HepG2 (cell line): Measurements from ENCODE around the gene TIGD6. TPM values are rescaled to one million over a fixed set of nuclear protein-coding genes. Genes with fewer than 3 reads are reported as not detected.

Experiments used
- ASH2L ChIP-seq: fragments of 300-600, 200-600 bp; sonication (generic); IDR thresholded peaks from 2 replicates; pipeline ENCODE4 v1.7.0; 2017; ENCODE audit warnings: low read depth, mild to moderate bottlenecking, moderate library complexity, mixed read lengths, low read length; ENCODE audit not compliant: insufficient read length
- ATF7 ChIP-seq, 2 experiments: fragments of 450-650 bp in 1 of 2; sonication (generic) in 1 of 2; formaldehyde crosslinking in 1 of 2; IDR thresholded peaks; 2 replicates each; pipeline versions ENCODE4 v1.4.0 to v1.6.1; 2016 to 2020; ENCODE audit warnings: antibody characterized with exemption in 1 of 2, mild to moderate bottlenecking in 1 of 2, missing genetic modification reagents in 1 of 2
- ATF7-NPFF ChIP-seq: sonication (generic); formaldehyde crosslinking; IDR thresholded peaks from 2 replicates; pipeline ENCODE4 v1.8.1; 2023; ENCODE audit warnings: mild to moderate bottlenecking, low read depth, missing genetic modification reagents, moderate library complexity
- DNMT3B ChIP-seq: conservative IDR thresholded peaks from 2 replicates; pipeline ENCODE4 v1.6.1; 2016; ENCODE audit warnings: missing biosample characterization, control low read depth
- FOXO1 ChIP-seq: sonication (generic); formaldehyde crosslinking; IDR thresholded peaks from 2 replicates; pipeline ENCODE4 v1.4.0; 2020; ENCODE audit warnings: missing genetic modification reagents
- GABPA ChIP-seq, 2 experiments: IDR thresholded peaks; 2 replicates each; pipeline ENCODE4 v1.6.1; 2011 to 2016; ENCODE audit warnings: low read depth in 2 of 2, low read length in 1 of 2, missing biosample characterization in 1 of 2, missing genetic modification characterization in 1 of 2
- MAZ ChIP-seq, 2 experiments: sonication (generic) in 1 of 2; formaldehyde crosslinking in 1 of 2; IDR thresholded peaks; 2 replicates each; pipeline versions ENCODE4 v1.5.0 to v1.6.1; 2012 to 2020; ENCODE audit warnings: low read depth in 2 of 2, mild to moderate bottlenecking in 2 of 2, borderline replicate concordance in 1 of 2, improper control_type of control experiment in 1 of 2, low read length in 1 of 2, missing genetic modification reagents in 1 of 2, moderate library complexity in 1 of 2
- PITX1 ChIP-seq: sonication (generic); formaldehyde crosslinking; IDR thresholded peaks from 2 replicates; pipeline ENCODE4 v1.5.1; 2020; ENCODE audit warnings: mild to moderate bottlenecking, missing genetic modification reagents
- RORA ChIP-seq: sonication (generic); formaldehyde crosslinking; IDR thresholded peaks from 2 replicates; pipeline ENCODE4 v1.5.0; 2020; ENCODE audit warnings: mild to moderate bottlenecking, missing genetic modification reagents, moderate library complexity
- RXRB ChIP-seq: IDR thresholded peaks from 2 replicates; pipeline ENCODE4 v1.6.1; 2016; ENCODE audit warnings: borderline replicate concordance, missing genetic modification reagents, missing compliant biosample characterization
- ZNF326 ChIP-seq: sonication (generic); formaldehyde crosslinking; IDR thresholded peaks from 2 replicates; pipeline ENCODE4 v1.4.0; 2020; ENCODE audit warnings: missing genetic modification reagents, borderline replicate concordance
- ZNF552 ChIP-seq: sonication (generic); formaldehyde crosslinking; IDR thresholded peaks from 2 replicates; pipeline ENCODE4 v1.9.0; 2022; ENCODE audit warnings: missing genetic modification reagents, mild to moderate bottlenecking, borderline replicate concordance
- polyA plus RNA-seq, 8 experiments: library from polyadenylated mRNA; depleted of rRNA in 3 of 8; stranded (reverse) in 7 of 8; unstranded in 1 of 8; fragments of >200 nt; fragmentation: Illumina TruSeq in 4 of 8; extraction: Trizol in 4 of 8; gene quantifications; 2 replicates each; pipeline versions ENCODE4 v1.2.1 to v1.2.3, GENCODE V29; 2011 to 2016; ENCODE audit warnings: low read depth in 4 of 8, missing spikeins in 1 of 8, mixed read lengths in 1 of 8; ENCODE audit not compliant: insufficient read depth in 1 of 8
- total RNA-seq, 5 experiments: library from RNA; depleted of rRNA; stranded (reverse); fragments of >200 nt; fragmentation: Illumina TruSeq; extraction: Trizol; gene quantifications; 2 replicates each; pipeline ENCODE4 v1.2.3, GENCODE V29; 2016; ENCODE audit warnings: low read depth in 1 of 5
- TF ChIP-seq, protein P1 (sequence below): sonication (generic); formaldehyde crosslinking; IDR thresholded peaks from 2 replicates; pipeline ENCODE4 v1.4.0; 2020; ENCODE audit warnings: mild to moderate bottlenecking, missing genetic modification reagents
- TF ChIP-seq, protein P2 (sequence below): sonication (generic); formaldehyde crosslinking; IDR thresholded peaks from 2 replicates; pipeline ENCODE4 v1.4.0; 2020; ENCODE audit warnings: missing genetic modification reagents
- TF ChIP-seq, protein P3 (sequence below): sonication (generic); formaldehyde crosslinking; IDR thresholded peaks from 2 replicates; pipeline ENCODE4 v1.4.0; 2020; ENCODE audit warnings: missing genetic modification reagents, borderline replicate concordance

The TIGD6 gene
- total and polyA plus RNA-seq, 2 of the 13 experiments (the other 11 are each of a cell fraction or from before 2014, with no cell fraction given): 2.1 to 2.9 TPM

DNA sequence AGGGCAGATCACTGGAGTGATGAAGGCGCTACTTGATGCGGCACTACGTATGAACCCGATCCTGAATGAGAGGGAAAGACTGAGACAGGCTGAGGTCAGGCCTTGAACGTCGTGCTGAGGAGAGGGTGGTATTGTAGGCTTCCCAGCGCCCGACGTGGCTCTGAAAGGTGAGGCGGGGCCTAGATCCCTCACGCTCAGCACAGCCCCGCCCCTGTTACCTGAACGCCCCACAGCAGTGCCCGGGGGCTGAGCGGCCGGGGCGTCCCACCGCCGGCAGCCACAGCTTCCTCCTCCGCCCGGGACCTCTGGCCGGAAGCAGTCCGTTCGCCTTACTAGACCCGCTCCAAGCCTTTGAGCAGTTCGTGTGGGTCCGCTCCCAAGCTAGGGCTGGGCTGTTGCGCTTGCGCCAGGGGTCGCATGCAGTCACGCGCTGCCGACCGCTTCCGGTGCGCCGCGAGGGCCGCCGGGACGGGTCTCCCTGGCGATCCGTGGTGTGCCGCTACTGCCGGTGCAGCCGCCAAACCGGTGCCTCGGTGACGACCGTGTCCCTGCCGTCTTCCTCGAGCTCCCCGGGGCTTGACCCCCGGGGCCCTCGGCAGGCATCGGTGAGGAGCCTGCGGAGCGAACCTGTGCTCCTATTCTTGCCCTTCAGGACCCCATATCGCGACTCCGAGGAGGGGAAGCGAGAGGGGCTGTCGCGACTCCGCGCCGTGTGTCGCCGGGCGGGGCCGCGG is at the start of gene TIGD6, which contains the start of gene HMGXB3 (continued):
- TF ChIP-seq ATF7 (IDR thresholded peaks at IDR 0.05) (no peak), ATF7 (CRISPR knock-in tag; IDR thresholded peaks at IDR 0.05) (no peak), ZNF326 (CRISPR knock-in tag) (no peak), RORA (CRISPR knock-in tag) (no peak), MAZ (IDR thresholded peaks at IDR 0.05; ENCODE audit: borderline replicate concordance, low read depth, low read length) (peak; percentile 70), MAZ (CRISPR knock-in tag; IDR thresholded peaks at IDR 0.05; ENCODE audit: low read depth) (peak; percentile 88), PITX1 (peak; percentile 72; the same call in 1 of the 2 replicates), DNMT3B (CRISPR knock-in tag) (no peak), ATF7-NPFF (CRISPR knock-in tag) (peak; percentile 94), RXRB (peak; percentile 78; the same call in 1 of the 2 replicates), ZNF552 (no peak), GABPA (IDR thresholded peaks at IDR 0.05; ENCODE audit: low read depth, low read length) (peak; percentile 100), GABPA (CRISPR knock-in tag; IDR thresholded peaks at IDR 0.05; ENCODE audit: low read depth) (peak; percentile 96), ASH2L (peak; percentile 74), FOXO1 (CRISPR knock-in tag) (peak; percentile 79)
- TF ChIP-seq, protein P1, sequence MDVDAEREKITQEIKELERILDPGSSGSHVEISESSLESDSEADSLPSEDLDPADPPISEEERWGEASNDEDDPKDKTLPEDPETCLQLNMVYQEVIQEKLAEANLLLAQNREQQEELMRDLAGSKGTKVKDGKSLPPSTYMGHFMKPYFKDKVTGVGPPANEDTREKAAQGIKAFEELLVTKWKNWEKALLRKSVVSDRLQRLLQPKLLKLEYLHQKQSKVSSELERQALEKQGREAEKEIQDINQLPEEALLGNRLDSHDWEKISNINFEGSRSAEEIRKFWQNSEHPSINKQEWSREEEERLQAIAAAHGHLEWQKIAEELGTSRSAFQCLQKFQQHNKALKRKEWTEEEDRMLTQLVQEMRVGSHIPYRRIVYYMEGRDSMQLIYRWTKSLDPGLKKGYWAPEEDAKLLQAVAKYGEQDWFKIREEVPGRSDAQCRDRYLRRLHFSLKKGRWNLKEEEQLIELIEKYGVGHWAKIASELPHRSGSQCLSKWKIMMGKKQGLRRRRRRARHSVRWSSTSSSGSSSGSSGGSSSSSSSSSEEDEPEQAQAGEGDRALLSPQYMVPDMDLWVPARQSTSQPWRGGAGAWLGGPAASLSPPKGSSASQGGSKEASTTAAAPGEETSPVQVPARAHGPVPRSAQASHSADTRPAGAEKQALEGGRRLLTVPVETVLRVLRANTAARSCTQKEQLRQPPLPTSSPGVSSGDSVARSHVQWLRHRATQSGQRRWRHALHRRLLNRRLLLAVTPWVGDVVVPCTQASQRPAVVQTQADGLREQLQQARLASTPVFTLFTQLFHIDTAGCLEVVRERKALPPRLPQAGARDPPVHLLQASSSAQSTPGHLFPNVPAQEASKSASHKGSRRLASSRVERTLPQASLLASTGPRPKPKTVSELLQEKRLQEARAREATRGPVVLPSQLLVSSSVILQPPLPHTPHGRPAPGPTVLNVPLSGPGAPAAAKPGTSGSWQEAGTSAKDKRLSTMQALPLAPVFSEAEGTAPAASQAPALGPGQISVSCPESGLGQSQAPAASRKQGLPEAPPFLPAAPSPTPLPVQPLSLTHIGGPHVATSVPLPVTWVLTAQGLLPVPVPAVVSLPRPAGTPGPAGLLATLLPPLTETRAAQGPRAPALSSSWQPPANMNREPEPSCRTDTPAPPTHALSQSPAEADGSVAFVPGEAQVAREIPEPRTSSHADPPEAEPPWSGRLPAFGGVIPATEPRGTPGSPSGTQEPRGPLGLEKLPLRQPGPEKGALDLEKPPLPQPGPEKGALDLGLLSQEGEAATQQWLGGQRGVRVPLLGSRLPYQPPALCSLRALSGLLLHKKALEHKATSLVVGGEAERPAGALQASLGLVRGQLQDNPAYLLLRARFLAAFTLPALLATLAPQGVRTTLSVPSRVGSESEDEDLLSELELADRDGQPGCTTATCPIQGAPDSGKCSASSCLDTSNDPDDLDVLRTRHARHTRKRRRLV (CRISPR knock-in tag): no peak; the same call in 1 of the 2 replicates
- TF ChIP-seq, protein P2, sequence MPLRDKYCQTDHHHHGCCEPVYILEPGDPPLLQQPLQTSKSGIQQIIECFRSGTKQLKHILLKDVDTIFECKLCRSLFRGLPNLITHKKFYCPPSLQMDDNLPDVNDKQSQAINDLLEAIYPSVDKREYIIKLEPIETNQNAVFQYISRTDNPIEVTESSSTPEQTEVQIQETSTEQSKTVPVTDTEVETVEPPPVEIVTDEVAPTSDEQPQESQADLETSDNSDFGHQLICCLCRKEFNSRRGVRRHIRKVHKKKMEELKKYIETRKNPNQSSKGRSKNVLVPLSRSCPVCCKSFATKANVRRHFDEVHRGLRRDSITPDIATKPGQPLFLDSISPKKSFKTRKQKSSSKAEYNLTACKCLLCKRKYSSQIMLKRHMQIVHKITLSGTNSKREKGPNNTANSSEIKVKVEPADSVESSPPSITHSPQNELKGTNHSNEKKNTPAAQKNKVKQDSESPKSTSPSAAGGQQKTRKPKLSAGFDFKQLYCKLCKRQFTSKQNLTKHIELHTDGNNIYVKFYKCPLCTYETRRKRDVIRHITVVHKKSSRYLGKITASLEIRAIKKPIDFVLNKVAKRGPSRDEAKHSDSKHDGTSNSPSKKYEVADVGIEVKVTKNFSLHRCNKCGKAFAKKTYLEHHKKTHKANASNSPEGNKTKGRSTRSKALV: no peak
- TF ChIP-seq, protein P3, sequence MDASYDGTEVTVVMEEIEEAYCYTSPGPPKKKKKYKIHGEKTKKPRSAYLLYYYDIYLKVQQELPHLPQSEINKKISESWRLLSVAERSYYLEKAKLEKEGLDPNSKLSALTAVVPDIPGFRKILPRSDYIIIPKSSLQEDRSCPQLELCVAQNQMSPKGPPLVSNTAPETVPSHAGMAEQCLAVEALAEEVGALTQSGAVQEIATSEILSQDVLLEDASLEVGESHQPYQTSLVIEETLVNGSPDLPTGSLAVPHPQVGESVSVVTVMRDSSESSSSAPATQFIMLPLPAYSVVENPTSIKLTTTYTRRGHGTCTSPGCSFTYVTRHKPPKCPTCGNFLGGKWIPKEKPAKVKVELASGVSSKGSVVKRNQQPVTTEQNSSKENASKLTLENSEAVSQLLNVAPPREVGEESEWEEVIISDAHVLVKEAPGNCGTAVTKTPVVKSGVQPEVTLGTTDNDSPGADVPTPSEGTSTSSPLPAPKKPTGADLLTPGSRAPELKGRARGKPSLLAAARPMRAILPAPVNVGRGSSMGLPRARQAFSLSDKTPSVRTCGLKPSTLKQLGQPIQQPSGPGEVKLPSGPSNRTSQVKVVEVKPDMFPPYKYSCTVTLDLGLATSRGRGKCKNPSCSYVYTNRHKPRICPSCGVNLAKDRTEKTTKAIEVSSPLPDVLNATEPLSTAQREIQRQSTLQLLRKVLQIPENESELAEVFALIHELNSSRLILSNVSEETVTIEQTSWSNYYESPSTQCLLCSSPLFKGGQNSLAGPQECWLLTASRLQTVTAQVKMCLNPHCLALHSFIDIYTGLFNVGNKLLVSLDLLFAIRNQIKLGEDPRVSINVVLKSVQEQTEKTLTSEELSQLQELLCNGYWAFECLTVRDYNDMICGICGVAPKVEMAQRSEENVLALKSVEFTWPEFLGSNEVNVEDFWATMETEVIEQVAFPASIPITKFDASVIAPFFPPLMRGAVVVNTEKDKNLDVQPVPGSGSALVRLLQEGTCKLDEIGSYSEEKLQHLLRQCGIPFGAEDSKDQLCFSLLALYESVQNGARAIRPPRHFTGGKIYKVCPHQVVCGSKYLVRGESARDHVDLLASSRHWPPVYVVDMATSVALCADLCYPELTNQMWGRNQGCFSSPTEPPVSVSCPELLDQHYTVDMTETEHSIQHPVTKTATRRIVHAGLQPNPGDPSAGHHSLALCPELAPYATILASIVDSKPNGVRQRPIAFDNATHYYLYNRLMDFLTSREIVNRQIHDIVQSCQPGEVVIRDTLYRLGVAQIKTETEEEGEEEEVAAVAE (CRISPR knock-in tag): peak; percentile 69; the same call in 1 of the 2 replicates
